HG03558 (cell line): Measurements from ENCODE around the gene GRIK2.

Experiments used
- ATAC-seq: cut with Tn5 transposase; IDR thresholded peaks from one replicate; pipeline ENCODE4 v1.9.1; 2021; ENCODE audit warnings: moderate number of reproducible peaks; ENCODE audit not compliant: unreplicated experiment; ENCODE audit errors: extremely low read depth

Gene GRIK2

GRCh38 chr6:101450901-101451300 lies 57.4 kb downstream of the GRIK2 start:
- ATAC-seq = no peak

GRCh38 chr6:101451981-101452380 lies 58.5 kb downstream of the GRIK2 start:
- no peak for ATAC-seq

DNA sequence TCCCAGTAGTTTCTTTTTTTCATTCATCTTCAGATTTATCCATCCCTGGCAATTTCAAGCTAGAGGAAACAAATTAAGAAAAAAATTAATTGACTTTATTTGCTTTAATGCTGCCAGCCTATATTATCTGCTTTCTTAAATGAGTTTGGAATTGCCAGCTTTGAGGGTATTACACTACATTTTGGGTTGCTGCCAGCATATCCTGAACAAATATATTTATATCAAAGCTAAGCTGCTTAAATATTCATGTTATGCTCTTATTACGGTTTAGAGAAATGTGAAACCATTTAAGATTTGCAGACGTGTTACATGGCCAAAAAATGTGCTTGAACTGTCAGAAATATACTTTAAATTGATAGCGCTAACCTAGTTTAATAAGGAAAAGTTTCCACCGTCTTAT lies 59.7 kb downstream of the GRIK2 start:
- ATAC-seq = no peak

DNA sequence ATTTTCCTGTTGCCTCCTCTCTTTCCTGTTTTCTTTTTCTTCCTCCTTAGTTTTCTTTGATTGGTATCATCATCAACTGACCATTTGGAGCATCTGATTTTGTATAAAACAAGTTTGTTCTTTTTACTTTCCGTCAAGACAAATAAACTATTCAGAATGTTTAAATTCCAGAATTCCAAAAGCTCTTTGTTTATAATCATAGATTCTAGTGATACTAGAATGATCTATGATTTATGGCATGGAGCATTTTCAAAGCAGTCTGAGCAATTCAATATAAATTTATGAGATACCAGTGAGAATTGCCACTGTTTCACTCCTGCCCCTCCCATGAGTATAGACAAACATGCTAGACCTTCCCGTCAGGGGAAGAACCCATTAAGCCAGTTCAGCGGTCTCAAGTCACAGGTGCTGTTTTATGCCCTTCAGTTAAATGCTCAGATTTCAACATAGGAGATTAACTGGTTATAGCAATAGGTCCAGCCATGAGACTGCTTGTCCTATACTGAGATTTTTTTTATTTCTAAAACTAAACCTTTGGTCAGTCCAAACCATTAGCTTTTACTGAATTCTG lies 60.7 kb downstream of the GRIK2 start:
- ATAC-seq = no peak

- ATAC-seq = no peak
Measured at GRCh38 chr6:101458336-101458735, 64.8 kb downstream of the GRIK2 start.

DNA sequence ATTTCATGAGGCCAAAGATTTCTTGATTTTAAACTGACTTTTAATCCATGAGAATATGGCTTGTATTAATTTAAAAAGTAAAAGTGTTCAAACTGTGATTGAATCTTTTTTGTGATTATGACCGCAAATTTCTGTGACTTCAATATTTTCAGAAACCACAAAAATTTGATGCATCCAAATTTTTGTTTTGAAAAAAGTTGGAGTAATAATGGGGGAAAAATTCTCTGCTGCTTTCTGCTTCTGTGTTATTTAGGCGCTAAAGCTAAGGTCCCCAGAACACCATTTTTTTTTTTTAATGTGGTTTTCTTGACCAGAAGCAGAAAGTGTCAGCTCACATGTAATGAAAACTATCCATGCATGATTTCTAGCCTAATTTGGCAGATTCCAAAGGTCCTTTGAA lies 65.3 kb downstream of the GRIK2 start:
- ATAC-seq = no peak

GRCh38 chr6:101462576-101462975 lies 69.1 kb downstream of the GRIK2 start:
- ATAC-seq = no peak

DNA sequence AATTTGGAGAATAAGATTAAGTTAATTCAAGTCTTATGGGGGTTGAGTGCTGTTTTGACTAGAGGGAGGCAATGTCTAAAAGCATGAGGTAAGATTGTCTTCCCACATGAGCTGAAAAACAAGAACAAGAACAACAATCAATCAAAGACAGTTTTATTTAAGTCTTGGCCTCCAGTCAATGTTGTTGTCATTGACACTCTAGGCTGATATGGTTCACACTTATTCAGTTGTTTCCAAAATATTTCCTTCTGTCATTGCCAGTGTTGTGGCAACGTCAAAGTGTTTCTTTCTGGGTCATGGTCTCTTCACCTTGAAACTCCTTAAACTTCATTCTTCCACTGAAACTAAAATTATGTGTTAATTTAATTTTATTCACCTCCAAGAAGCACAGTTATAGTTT lies 72.4 kb downstream of the GRIK2 start:
- no peak for ATAC-seq

- ATAC-seq = no peak
Measured at GRCh38 chr6:101477436-101477835, 83.9 kb downstream of the GRIK2 start.

- no peak for ATAC-seq
Measured at GRCh38 chr6:101478891-101479290, 85.4 kb downstream of the GRIK2 start.

DNA sequence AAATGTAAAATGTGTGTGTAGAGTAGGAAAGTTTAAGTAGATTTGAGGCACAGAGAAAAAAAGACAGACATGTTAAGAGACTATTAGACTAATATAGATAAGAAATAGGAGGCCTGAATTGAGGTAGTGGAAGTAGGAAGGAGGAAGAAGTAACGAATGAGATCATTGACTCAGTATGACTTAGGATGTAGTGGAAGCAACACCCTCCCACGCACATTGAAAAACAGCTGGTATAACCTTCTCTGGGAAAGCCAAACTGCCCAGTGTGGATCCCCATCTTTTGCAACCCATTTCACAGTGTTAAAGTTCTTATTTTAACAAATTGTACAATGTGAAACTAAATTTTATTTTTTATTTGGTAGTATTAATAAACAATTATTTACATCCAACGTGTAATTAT lies 89.1 kb downstream of the GRIK2 start:
- ATAC-seq = no peak

DNA sequence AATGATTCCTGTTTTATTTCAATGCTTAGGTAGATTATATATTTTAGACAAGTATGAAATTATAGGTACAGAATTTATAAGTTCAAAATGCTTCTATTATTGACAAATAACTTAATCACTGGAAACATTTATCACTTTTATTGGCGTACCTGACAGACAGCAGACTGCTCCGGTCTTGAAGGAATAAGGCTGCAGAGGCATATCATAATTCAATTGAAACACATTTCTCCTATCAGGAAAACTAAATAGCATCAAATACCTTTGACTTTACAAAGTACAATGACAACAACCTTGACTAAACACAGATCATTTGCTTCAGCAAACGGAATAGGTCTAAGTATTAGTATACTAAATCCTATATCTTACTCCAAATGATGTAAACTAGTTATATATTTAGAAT lies 91.3 kb downstream of the GRIK2 start:
- no peak for ATAC-seq

- ATAC-seq = no peak
Measured at GRCh38 chr6:101486124-101486523, 92.6 kb downstream of the GRIK2 start.

- ATAC-seq = no peak
Measured at GRCh38 chr6:101486726-101487125, 93.2 kb downstream of the GRIK2 start.

GRCh38 chr6:101489456-101489855 lies 95.9 kb downstream of the GRIK2 start:
- ATAC-seq = no peak

- no peak for ATAC-seq
Measured at GRCh38 chr6:101490857-101491256, 97.3 kb downstream of the GRIK2 start.

DNA sequence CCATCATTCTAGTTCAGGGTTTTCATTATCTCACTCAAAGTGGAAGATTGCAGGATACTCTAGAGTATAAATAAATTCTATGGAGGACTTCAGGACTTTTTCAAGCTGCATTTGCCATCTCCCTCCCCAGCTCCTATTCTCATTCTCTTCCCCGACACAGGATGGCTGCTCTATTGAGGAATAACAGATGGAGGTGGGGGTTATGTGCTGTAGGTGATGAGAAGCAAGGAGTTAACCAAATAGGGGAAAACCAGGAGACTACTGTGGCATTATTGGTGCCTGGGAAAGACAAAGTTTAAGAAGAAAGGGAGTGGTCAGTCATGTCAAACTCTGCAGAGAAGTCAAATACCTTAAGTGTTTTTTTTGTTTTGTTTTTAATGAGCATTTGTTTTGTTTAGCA lies 109.3 kb downstream of the GRIK2 start:
- ATAC-seq = no peak

GRCh38 chr6:101509536-101509935 lies 116.0 kb downstream of the GRIK2 start:
- ATAC-seq = no peak

GRCh38 chr6:101513181-101513580 lies 119.7 kb downstream of the GRIK2 start:
- no peak for ATAC-seq

GRCh38 chr6:101516578-101516977 lies 123.1 kb downstream of the GRIK2 start:
- ATAC-seq = no peak

DNA sequence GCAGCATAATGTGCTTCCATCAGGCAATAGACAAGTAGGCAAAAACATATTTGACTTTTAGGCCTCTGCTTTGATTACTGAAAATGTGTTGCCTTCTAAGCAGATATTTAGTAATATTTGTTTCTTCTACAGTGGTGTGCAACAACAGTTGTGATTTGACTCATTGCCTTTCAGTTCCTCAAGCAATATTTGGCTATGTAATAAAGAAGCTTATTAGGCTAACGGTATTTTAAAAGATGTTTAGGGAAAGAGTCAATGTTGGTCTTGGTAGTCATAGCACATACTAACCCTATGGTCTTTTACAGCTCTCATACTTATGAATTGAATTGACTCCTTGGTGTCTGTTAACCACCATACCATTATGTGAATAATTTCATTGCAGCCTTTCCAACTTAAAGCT lies 124.1 kb downstream of the GRIK2 start:
- ATAC-seq = no peak

GRCh38 chr6:101522254-101522653 lies 128.7 kb downstream of the GRIK2 start:
- ATAC-seq = no peak

DNA sequence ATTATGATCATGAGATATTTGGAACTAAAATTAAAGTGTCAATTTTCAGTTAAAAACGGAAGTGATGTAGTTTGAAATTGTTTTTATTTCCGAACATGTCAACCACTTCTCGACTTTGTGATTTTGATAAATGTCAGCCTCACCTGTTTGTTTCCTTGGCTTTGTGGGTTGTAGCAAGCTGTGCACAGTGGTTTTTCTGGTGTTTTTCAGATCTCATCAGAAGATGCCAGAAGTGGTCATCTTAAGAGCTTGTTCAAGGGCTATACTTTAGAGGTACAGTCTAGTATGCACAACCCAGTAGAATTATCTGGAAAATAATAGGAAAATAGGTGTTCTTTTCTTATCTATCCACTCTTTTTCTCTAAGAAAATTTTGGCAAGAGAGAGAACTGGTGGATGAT lies 134.0 kb downstream of the GRIK2 start:
- no peak for ATAC-seq
